GM19328 (cell line): Measurements from ENCODE around the gene RBM8A.

Experiments
- ATAC-seq: cut with Tn5 transposase; IDR thresholded peaks from one replicate; pipeline ENCODE4 v1.9.1; 2021; ENCODE audit warnings: mild to moderate bottlenecking, moderate library complexity; ENCODE audit not compliant: unreplicated experiment

Gene RBM8A

DNA sequence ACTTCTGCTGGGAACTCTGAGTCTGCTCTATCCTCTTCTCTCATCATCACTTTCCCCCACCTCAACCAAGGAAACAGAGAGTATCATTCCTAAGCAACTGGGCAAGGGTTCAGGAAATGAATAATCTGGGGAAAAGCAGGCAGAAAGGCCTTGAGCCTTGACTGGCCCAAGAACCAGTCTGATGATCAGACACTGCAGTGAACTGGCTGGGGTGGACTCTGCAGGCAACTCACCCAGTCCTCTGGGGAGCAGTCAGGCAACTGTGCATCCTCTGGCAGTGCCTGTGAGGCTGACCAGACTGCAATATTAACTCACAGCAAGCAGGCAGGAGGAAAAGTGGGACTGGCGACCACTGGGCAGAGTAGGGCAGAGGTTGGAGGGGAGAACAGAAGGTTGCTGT is 42.6 kb downstream of the RBM8A start:
- no peak for ATAC-seq

DNA sequence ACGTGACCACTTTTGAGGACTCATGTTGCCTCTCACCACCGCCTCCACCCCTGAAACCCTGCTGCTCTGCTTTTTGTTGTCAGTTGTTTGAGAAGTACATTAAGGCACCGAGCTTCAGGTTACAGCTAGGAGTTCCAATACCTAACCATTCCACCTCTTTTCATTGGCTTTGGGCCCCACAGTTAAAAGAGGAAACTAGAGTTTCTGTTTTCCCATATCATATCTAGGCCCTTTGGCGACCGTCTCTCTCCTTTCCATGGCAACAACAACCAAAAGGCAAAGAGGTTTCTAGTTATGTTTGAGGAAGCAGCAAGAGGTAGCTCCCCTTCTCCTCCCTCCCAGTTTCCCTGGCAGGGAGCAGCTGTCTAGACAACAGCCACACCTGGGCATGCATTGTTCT is 47.5 kb downstream of the RBM8A start:
- no peak for ATAC-seq

DNA sequence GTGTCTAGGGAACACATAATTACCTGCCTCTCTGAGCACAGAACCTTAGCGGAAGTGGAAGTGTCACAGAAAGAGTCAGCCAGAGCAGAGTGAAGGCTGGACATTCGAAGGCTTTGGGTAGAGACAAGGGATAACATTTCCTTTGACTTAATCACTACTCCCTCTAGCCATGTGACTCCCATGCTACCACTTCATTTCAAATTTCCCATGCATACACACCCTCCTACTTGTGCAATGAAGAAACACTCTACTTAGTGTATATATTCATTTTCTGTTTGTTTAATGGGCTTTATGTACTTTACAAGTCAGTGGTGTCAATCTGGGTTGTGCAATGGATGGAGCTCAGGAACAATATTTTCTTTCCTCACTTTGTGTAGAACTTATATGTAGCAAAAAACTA is 48.6 kb downstream of the RBM8A start:
- no peak for ATAC-seq

GRCh38 chr1:145877923-145878486 is 49.3 kb downstream of the RBM8A start:
- no peak for ATAC-seq

GRCh38 chr1:145874646-145875045 is 52.6 kb downstream of the RBM8A start:
- ATAC-seq, result no peak

DNA sequence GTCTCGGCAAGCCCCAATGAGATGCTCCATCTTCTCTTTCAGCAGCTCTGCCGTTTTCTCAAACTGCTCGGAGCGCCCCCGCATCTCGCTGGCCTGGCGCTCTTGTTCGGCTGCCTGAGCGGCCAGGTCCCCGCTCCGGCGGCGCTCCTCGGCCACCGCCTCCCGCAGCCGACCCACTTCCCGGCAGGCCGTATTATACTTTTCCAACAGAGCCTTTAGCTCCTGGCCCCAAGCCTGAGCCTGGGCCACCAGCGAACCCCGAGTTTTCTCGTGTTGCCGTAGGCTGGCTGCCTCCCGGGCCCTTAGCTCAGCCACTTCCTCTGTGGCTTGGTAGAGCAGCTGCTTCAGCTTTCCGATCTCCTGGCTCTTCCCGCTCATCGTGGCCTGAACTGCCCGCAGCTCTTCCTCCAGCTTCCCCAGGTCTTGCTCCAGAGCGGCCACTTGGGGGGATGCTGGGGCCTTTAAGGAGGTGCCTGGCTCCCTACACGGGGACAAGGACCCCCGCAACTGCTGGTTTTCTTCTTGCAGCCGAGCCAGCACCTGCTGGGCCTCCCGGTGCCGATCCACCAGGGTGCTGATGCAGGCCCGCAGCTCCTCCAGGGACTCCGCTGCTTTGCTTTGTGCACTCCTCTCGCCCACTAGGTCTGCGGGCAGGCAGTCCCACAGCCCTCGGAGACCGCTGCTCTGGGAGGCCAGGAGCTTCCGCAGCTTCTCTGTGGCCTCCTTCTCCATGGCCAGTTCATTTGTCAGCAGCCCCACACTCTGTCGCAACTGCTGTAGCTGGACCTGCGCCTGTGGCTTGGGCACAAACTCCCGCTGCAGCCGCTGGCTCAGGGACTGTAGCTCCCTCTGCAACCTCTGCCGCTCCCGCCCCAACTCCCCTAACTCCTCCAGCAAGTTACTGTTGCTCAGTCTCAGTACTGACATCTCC is 55.0 kb downstream of the RBM8A start:
- ATAC-seq, result no peak
